H9 (cell line): ENCODE measurements around the gene CACNA1G. TPM values are rescaled to one million over a fixed set of nuclear protein-coding genes. Genes with fewer than 3 reads are reported as not detected.
A peak's percentile ranks its signal among the peaks of the same experiment; 100 is the strongest.

ENCODE experiments used
- DNase-seq: peaks from one replicate; pipeline ENCODE4 v3.0.0-alpha.2; 2017
- H2AFZ ChIP-seq: one replicate; pipeline ENCODE4 v1.6.1; 2013; ENCODE audit warnings: mild to moderate bottlenecking, low read length, control low read depth, moderate library complexity
- H2AK5ac ChIP-seq: 2 replicates; pipeline ENCODE4 v1.6.1; 2013; ENCODE audit warnings: low read length, control low read depth, mixed read lengths; ENCODE audit not compliant: insufficient read length
- H2BK120ac ChIP-seq: one replicate; pipeline ENCODE4 v1.6.1; 2013; ENCODE audit warnings: low read depth, mild to moderate bottlenecking, low read length, control low read depth, inconsistent platforms; ENCODE audit not compliant: poor library complexity, severe bottlenecking
- H2BK12ac ChIP-seq: 2 replicates; pipeline ENCODE4 v1.6.1; 2013; ENCODE audit warnings: low read length, control low read depth, mixed read lengths, low read depth; ENCODE audit not compliant: insufficient read length
- H2BK15ac ChIP-seq: 2 replicates; pipeline ENCODE4 v1.6.1; 2013; ENCODE audit warnings: low read depth, low read length, control low read depth
- H2BK20ac ChIP-seq: one replicate; pipeline ENCODE4 v1.6.1; 2013; ENCODE audit warnings: low read depth, mild to moderate bottlenecking, low read length, control low read depth, inconsistent platforms; ENCODE audit not compliant: poor library complexity, severe bottlenecking
- H2BK5ac ChIP-seq: 2 replicates; pipeline ENCODE4 v1.6.1; 2013; ENCODE audit warnings: low read length, control low read depth, mixed read lengths; ENCODE audit not compliant: insufficient read length
- H3K14ac ChIP-seq: 2 replicates; pipeline ENCODE4 v1.6.1; 2013; ENCODE audit warnings: low read length, control low read depth; ENCODE audit not compliant: insufficient read depth
- H3K18ac ChIP-seq: 2 replicates; pipeline ENCODE4 v1.6.1; 2013; ENCODE audit warnings: low read depth, mild to moderate bottlenecking, mixed read lengths, low read length, control low read depth; ENCODE audit not compliant: insufficient read length
- H3K23ac ChIP-seq: 2 replicates; pipeline ENCODE4 v1.6.1; 2013; ENCODE audit warnings: low read length, control low read depth, mixed read lengths, low read depth; ENCODE audit not compliant: insufficient read length
- H3K23me2 ChIP-seq: 2 replicates; pipeline ENCODE4 v1.6.1; 2013; ENCODE audit warnings: low read depth, mild to moderate bottlenecking, mixed read lengths, low read length, control low read depth; ENCODE audit not compliant: insufficient read length, poor library complexity, severe bottlenecking
- H3K27ac ChIP-seq: 2 replicates; pipeline ENCODE4 v1.5.1; 2013; ENCODE audit warnings: low read length, control low read depth, mixed read lengths, low read depth; ENCODE audit not compliant: insufficient read length
- H3K27me3 ChIP-seq: 2 replicates; pipeline ENCODE4 v1.6.1; 2013; ENCODE audit warnings: low read length, control low read depth, inconsistent platforms; ENCODE audit not compliant: insufficient read depth
- H3K4ac ChIP-seq: 2 replicates; pipeline ENCODE4 v1.6.1; 2013; ENCODE audit warnings: low read depth, mild to moderate bottlenecking, control low read depth, inconsistent platforms, low read length, moderate library complexity
- H3K4me1 ChIP-seq: 2 replicates; pipeline ENCODE4 v1.6.1; 2013; ENCODE audit warnings: low read length, control low read depth, inconsistent platforms; ENCODE audit not compliant: insufficient read depth
- H3K4me2 ChIP-seq: 2 replicates; pipeline ENCODE4 v1.6.1; 2013; ENCODE audit warnings: low read length, control low read depth, mixed read lengths; ENCODE audit not compliant: insufficient read length, insufficient read depth
- H3K56ac ChIP-seq: 2 replicates; pipeline ENCODE4 v1.6.1; 2013; ENCODE audit warnings: low read depth, mild to moderate bottlenecking, mixed read lengths, low read length, control low read depth; ENCODE audit not compliant: insufficient read length
- H3K79me1 ChIP-seq: 2 replicates; pipeline ENCODE4 v1.6.1; 2013; ENCODE audit warnings: low read depth, mild to moderate bottlenecking, moderate library complexity, low read length, control low read depth, inconsistent platforms; ENCODE audit not compliant: insufficient read depth, poor library complexity, severe bottlenecking
- H3K79me2 ChIP-seq: 2 replicates; pipeline ENCODE4 v1.6.1; 2013; ENCODE audit warnings: low read length, control low read depth, inconsistent platforms; ENCODE audit not compliant: insufficient read depth
- H3K9ac ChIP-seq: 2 replicates; pipeline ENCODE4 v1.6.1; 2013; ENCODE audit warnings: low read length, control low read depth, mixed read lengths; ENCODE audit not compliant: insufficient read length; ENCODE audit errors: extremely low read depth
- H3K9me3 ChIP-seq: one replicate; pipeline ENCODE4 v1.6.1; 2013; ENCODE audit warnings: low read depth, low read length, inconsistent platforms; ENCODE audit not compliant: control insufficient read depth
- H3T11ph ChIP-seq: one replicate; pipeline ENCODE4 v1.6.1; 2013; ENCODE audit warnings: mild to moderate bottlenecking, low read length, control low read depth, inconsistent platforms
- H4K20me1 ChIP-seq: one replicate; pipeline ENCODE4 v1.6.1; 2013; ENCODE audit not compliant: control insufficient read depth, insufficient read length, insufficient read depth
- H4K5ac ChIP-seq: 2 replicates; pipeline ENCODE4 v1.6.1; 2013; ENCODE audit warnings: low read depth, mild to moderate bottlenecking, mixed read lengths, low read length, control low read depth; ENCODE audit not compliant: insufficient read length
- H4K8ac ChIP-seq: replicated peaks from 2 replicates; pipeline ENCODE4 v1.6.1; 2013; ENCODE audit warnings: low read length, control low read depth, mixed read lengths, low read depth; ENCODE audit not compliant: insufficient read length
- H4K91ac ChIP-seq: 2 replicates; pipeline ENCODE4 v1.6.1; 2013; ENCODE audit warnings: low read depth, mild to moderate bottlenecking, moderate library complexity, mixed read lengths, low read length, control low read depth; ENCODE audit not compliant: insufficient read length
- H3K27ac Mint-ChIP-seq, 3 experiments: 2 replicates in 2 of 3; 3 replicates in 1 of 3; pipeline ENCODE4 v1.8.0; 2020 to 2021; ENCODE audit warnings: mixed read lengths in 3 of 3, mild to moderate bottlenecking in 1 of 3, moderate library complexity in 1 of 3
- H3K27me3 Mint-ChIP-seq: 2 replicates; pipeline ENCODE4 v1.8.0; 2021; ENCODE audit warnings: low read depth, mild to moderate bottlenecking, moderate library complexity, mixed read lengths
- H3K36me3 Mint-ChIP-seq, 3 experiments: 2 replicates in 2 of 3; 3 replicates in 1 of 3; pipeline ENCODE4 v1.8.0; 2020 to 2021; ENCODE audit warnings: low read depth in 3 of 3, mixed read lengths in 3 of 3; ENCODE audit not compliant: insufficient read depth in 1 of 3
- H3K4me1 Mint-ChIP-seq, 2 experiments: 2 replicates each; pipeline ENCODE4 v1.8.0; 2020; ENCODE audit warnings: mixed read lengths in 2 of 2
- H3K4me3 Mint-ChIP-seq, 2 experiments: 2 replicates in 1 of 2; 3 replicates in 1 of 2; pipeline ENCODE4 v1.8.0; 2020 to 2021; ENCODE audit warnings: mild to moderate bottlenecking in 2 of 2, mixed read lengths in 2 of 2, moderate library complexity in 1 of 2
- H3K9me3 Mint-ChIP-seq, 2 experiments: 2 replicates in 1 of 2; 3 replicates in 1 of 2; pipeline ENCODE4 v1.8.0; 2020; ENCODE audit warnings: mild to moderate bottlenecking in 2 of 2, mixed read lengths in 2 of 2, moderate library complexity in 1 of 2
- CTCF ChIP-seq: fragments of 200-600 bp; sonication (generic); conservative IDR thresholded peaks from 3 replicates; pipeline ENCODE4 v1.8.0; 2021; ENCODE audit warnings: antibody characterized with exemption, mild to moderate bottlenecking
- WGBS: extraction: QIAGEN DNeasy Blood & Tissue Kit; methylation state at CpG from one replicate; pipeline ENCODE4 v1.1.7; 2013; ENCODE audit warnings: missing lambda C conversion rate, low lambda C conversion rate, mixed read lengths; ENCODE audit not compliant: insufficient read length; ENCODE audit errors: extremely low coverage; 5-methylcytosine and 5-hydroxymethylcytosine counted together
- total RNA-seq: library from RNA; stranded (reverse); gene quantifications from 2 replicates; pipeline ENCODE4 v1.2.1, GENCODE V29; 2021

The CACNA1G gene
- total RNA-seq, 1 experiment from 2014 or later = 1.5 TPM

GRCh38 chr17:50586421-50587247, 26.1 kb downstream of the CACNA1G start:
- no peaks in the 10 kb centered on the region for H3K27me3 ChIP-seq
- no peak overlapping the region for H3K56ac ChIP-seq
- no peaks in the 10 kb centered on the region for H3K23me2 ChIP-seq
- Mint-ChIP-seq H3K4me1 (peaks cover 29 to 45% of the 10 kb centered on the region in 2 experiments), H3K36me3 (peaks cover 0 to 6% (median 0%) of the 10 kb centered on the region in 3 experiments; a peak in 4 of 7 replicates), H3K4me3 (peak overlapping the region in 1 of 2 experiments; percentile 5; a peak in 2 of 5 replicates), H3K9me3 (no peaks in the 10 kb centered on the region), H3K27ac (peak overlapping the region in 1 of 3 experiments; percentile 71; a peak in 3 of 7 replicates), H3K27me3 (peaks cover 16% of the 10 kb centered on the region)
- no peaks in the 10 kb centered on the region for H3K79me1 ChIP-seq
- no peak overlapping the region for H2BK20ac ChIP-seq
- H3K14ac ChIP-seq = peak overlapping the region; percentile 34; the same call in 1 of the 2 replicates
- no peak overlapping the region for H3K27ac ChIP-seq
- H2BK120ac ChIP-seq = peak overlapping the region; percentile 5
- H3T11ph ChIP-seq = no peak overlapping the region
- no peak overlapping the region for H4K5ac ChIP-seq
- no peaks in the 10 kb centered on the region for H3K4me1 ChIP-seq
- no peak overlapping the region for H4K91ac ChIP-seq
- H3K9me3 ChIP-seq = no peaks in the 10 kb centered on the region
- H4K20me1 ChIP-seq = no peaks in the 10 kb centered on the region
- H2BK15ac ChIP-seq = no peak overlapping the region
- H2AFZ ChIP-seq = no peak overlapping the region
- H3K18ac ChIP-seq = no peak overlapping the region
- no peaks in the 10 kb centered on the region for H3K79me2 ChIP-seq
- H3K9ac ChIP-seq = no peak overlapping the region
- no peak for TF ChIP-seq CTCF
- no peak overlapping the region for H2BK5ac ChIP-seq
- no peak overlapping the region for H3K4ac ChIP-seq
- no peak overlapping the region for H3K4me2 ChIP-seq
- H3K23ac ChIP-seq = no peak overlapping the region
- H4K8ac ChIP-seq = no peak overlapping the region
- no peak overlapping the region for H2BK12ac ChIP-seq
- DNase-seq = no peak
- no CpG with 5 or more reads among the region's 9 CpGs for WGBS
- no peak overlapping the region for H2AK5ac ChIP-seq
